Skeletal muscle tissue (tissue), 4 donors: ENCODE results near the gene NPAS3. TPM values are rescaled to one million over a fixed set of nuclear protein-coding genes. Genes with fewer than 3 reads are reported as not detected.

Experiments
- H3K27ac ChIP-seq: one replicate; pipeline ENCODE4 v1.7.0; 2013; ENCODE audit warnings: mild to moderate bottlenecking, low read depth, low read length, inconsistent platforms
- H3K27me3 ChIP-seq, 3 donors: one replicate each; pipeline ENCODE4 v1.7.0; 2013; ENCODE audit warnings: low read length in 3 of 3; ENCODE audit not compliant: control insufficient read depth in 3 of 3, insufficient read depth in 3 of 3
- H3K36me3 ChIP-seq, 3 donors: one replicate each; pipeline ENCODE4 v1.7.0; 2013; ENCODE audit warnings: low read length in 3 of 3; ENCODE audit not compliant: control insufficient read depth in 3 of 3, insufficient read depth in 3 of 3
- H3K4me1 ChIP-seq, 3 donors: one replicate each; pipeline ENCODE4 v1.7.0; 2013; ENCODE audit warnings: low read length in 3 of 3, mild to moderate bottlenecking in 3 of 3; ENCODE audit not compliant: control insufficient read depth in 3 of 3, insufficient read depth in 3 of 3
- H3K4me3 ChIP-seq, 3 donors: one replicate each; pipeline ENCODE4 v1.7.0; 2013; ENCODE audit warnings: low read length in 3 of 3
- H3K9ac ChIP-seq, 3 donors: one replicate each; pipeline ENCODE4 v1.7.0; 2013; ENCODE audit warnings: low read length in 3 of 3, mild to moderate bottlenecking in 3 of 3, moderate library complexity in 2 of 3, low read depth in 1 of 3
- H3K9me3 ChIP-seq, 3 donors: one replicate each; pipeline ENCODE4 v1.7.0; 2013; ENCODE audit warnings: low read length in 3 of 3; ENCODE audit not compliant: control insufficient read depth in 3 of 3
- total RNA-seq: library from RNA; depleted of rRNA; stranded (reverse); fragments of >200 nt; gene quantifications from one replicate; pipeline ENCODE4 v1.2.3, GENCODE V29; 2014
- donor health status: Osteomylitis.

The NPAS3 gene
- total RNA-seq, 1 donor from 2014 or later, result 9.9 TPM

GRCh38 chr14:33103489-33103888 is 164.8 kb downstream of the NPAS3 start:
- Histone ChIP-seq H3K27ac (no peak overlapping the region), H3K9ac (no peak overlapping the region), H3K9me3 (no peaks in the 10 kb centered on the region), H3K27me3 (no peaks in the 10 kb centered on the region), H3K4me1 (no peaks in the 10 kb centered on the region), H3K36me3 (no peaks in the 10 kb centered on the region), H3K4me3 (no peak overlapping the region)

GRCh38 chr14:33103966-33104365 is 165.3 kb downstream of the NPAS3 start:
- no peak overlapping the region for H3K9ac ChIP-seq
- H3K4me1 ChIP-seq, result no peaks in the 10 kb centered on the region
- H3K36me3 ChIP-seq, result no peaks in the 10 kb centered on the region
- no peak overlapping the region for H3K27ac ChIP-seq
- no peak overlapping the region for H3K4me3 ChIP-seq
- H3K27me3 ChIP-seq, result no peaks in the 10 kb centered on the region
- H3K9me3 ChIP-seq, result no peaks in the 10 kb centered on the region

- H3K36me3 ChIP-seq, result no peaks in the 10 kb centered on the region
- H3K9ac ChIP-seq, result no peak overlapping the region
- H3K9me3 ChIP-seq, result no peaks in the 10 kb centered on the region
- no peak overlapping the region for H3K27ac ChIP-seq
- H3K4me3 ChIP-seq, result no peak overlapping the region
- no peaks in the 10 kb centered on the region for H3K27me3 ChIP-seq
- no peaks in the 10 kb centered on the region for H3K4me1 ChIP-seq
Measured at GRCh38 chr14:33110737-33111443, 172.2 kb downstream of the NPAS3 start.

- Histone ChIP-seq H3K36me3 (no peaks in the 10 kb centered on the region), H3K4me3 (no peak overlapping the region), H3K27ac (no peak overlapping the region), H3K9ac (no peak overlapping the region), H3K4me1 (no peaks in the 10 kb centered on the region), H3K9me3 (no peaks in the 10 kb centered on the region), H3K27me3 (no peaks in the 10 kb centered on the region)
Measured at GRCh38 chr14:33114331-33114730, 175.7 kb downstream of the NPAS3 start.

- Histone ChIP-seq H3K9me3 (no peaks in the 10 kb centered on the region), H3K4me3 (no peak overlapping the region), H3K4me1 (no peaks in the 10 kb centered on the region), H3K27ac (no peak overlapping the region), H3K9ac (no peak overlapping the region), H3K36me3 (no peaks in the 10 kb centered on the region), H3K27me3 (no peaks in the 10 kb centered on the region)
Measured at GRCh38 chr14:33118668-33119067, 180.0 kb downstream of the NPAS3 start.

GRCh38 chr14:33120341-33120740 is 181.7 kb downstream of the NPAS3 start:
- Histone ChIP-seq H3K27ac (no peak overlapping the region), H3K36me3 (no peaks in the 10 kb centered on the region), H3K9ac (no peak overlapping the region), H3K27me3 (no peaks in the 10 kb centered on the region), H3K4me3 (no peak overlapping the region), H3K4me1 (no peaks in the 10 kb centered on the region), H3K9me3 (no peaks in the 10 kb centered on the region)

- Histone ChIP-seq H3K4me3 (no peak overlapping the region), H3K9ac (no peak overlapping the region), H3K27ac (no peak overlapping the region), H3K36me3 (no peaks in the 10 kb centered on the region), H3K9me3 (no peaks in the 10 kb centered on the region), H3K27me3 (no peaks in the 10 kb centered on the region), H3K4me1 (no peaks in the 10 kb centered on the region)
Measured at GRCh38 chr14:33120966-33121365, 182.3 kb downstream of the NPAS3 start.

GRCh38 chr14:33123281-33123680 is 184.6 kb downstream of the NPAS3 start:
- Histone ChIP-seq H3K9me3 (no peaks in the 10 kb centered on the region), H3K4me3 (no peak overlapping the region), H3K4me1 (no peaks in the 10 kb centered on the region), H3K36me3 (no peaks in the 10 kb centered on the region), H3K9ac (no peak overlapping the region), H3K27ac (no peak overlapping the region), H3K27me3 (no peaks in the 10 kb centered on the region)

- no peak overlapping the region for H3K9ac ChIP-seq
- no peaks in the 10 kb centered on the region for H3K9me3 ChIP-seq
- H3K27me3 ChIP-seq, result no peaks in the 10 kb centered on the region
- no peaks in the 10 kb centered on the region for H3K4me1 ChIP-seq
- H3K27ac ChIP-seq, result no peak overlapping the region
- H3K4me3 ChIP-seq, result no peak overlapping the region
- H3K36me3 ChIP-seq, result no peaks in the 10 kb centered on the region
Measured at GRCh38 chr14:33126433-33126832, 187.8 kb downstream of the NPAS3 start.

GRCh38 chr14:33127531-33127930 is 188.9 kb downstream of the NPAS3 start:
- H3K4me1 ChIP-seq, result no peaks in the 10 kb centered on the region
- no peak overlapping the region for H3K9ac ChIP-seq
- H3K9me3 ChIP-seq, result no peaks in the 10 kb centered on the region
- no peaks in the 10 kb centered on the region for H3K27me3 ChIP-seq
- no peak overlapping the region for H3K4me3 ChIP-seq
- no peaks in the 10 kb centered on the region for H3K36me3 ChIP-seq
- H3K27ac ChIP-seq, result no peak overlapping the region
